Panc1 (cell line): ENCODE data around the gene DSCAM. TPM values are rescaled to one million over a fixed set of nuclear protein-coding genes. Genes with fewer than 3 reads are reported as not detected.

Experiments
- ATAC-seq: fragments of 200-7000 bp; cut with Tn5 transposase; 2 replicates; pipeline ENCODE4 v1.9.1; 2020; ENCODE audit warnings: mild to moderate bottlenecking, moderate library complexity
- BruUV-seq: library from RNA; stranded (reverse); fragments of 400-500 nt; replicated peaks from 2 replicates; lab custom pipeline; 2021; lab: Mats Ljungman, UMichigan
- CTCF ChIA-PET: fragments of 300-600 bp; sonication (Branson Sonifier 250); formaldehyde crosslinking; loops from one replicate; lab custom pipeline; 2022; ENCODE audit warnings: antibody characterized with exemption; lab: Charles Lee
- POLR2A ChIA-PET: fragments of 300-600 bp; sonication (Branson Sonifier 250); formaldehyde crosslinking; loops from one replicate; lab custom pipeline; 2022; ENCODE audit warnings: antibody characterized with exemption; lab: Charles Lee
- DNase-seq: peaks from one replicate; pipeline ENCODE4 v3.0.0-alpha.2; 2010; ENCODE audit warnings: low read depth, low spot score
- H3K27ac ChIP-seq: 2 replicates; pipeline ENCODE4 v1.5.1; 2011; ENCODE audit warnings: mild to moderate bottlenecking, low read length, inconsistent platforms
- H3K27me3 ChIP-seq: fragments of 200-500 bp; sonication (Bioruptor generic); 2 replicates; pipeline ENCODE4 v1.6.0; 2014; ENCODE audit warnings: low read length, inconsistent platforms; ENCODE audit not compliant: control insufficient read depth, insufficient read depth
- H3K36me3 ChIP-seq: fragments of 200-500 bp; sonication (Bioruptor generic); 2 replicates; pipeline ENCODE4 v1.5.1; 2014; ENCODE audit warnings: inconsistent platforms, mild to moderate bottlenecking, low read length, moderate library complexity; ENCODE audit not compliant: control insufficient read depth, insufficient read depth
- H3K4me1 ChIP-seq: 2 replicates; pipeline ENCODE4 v1.5.1; 2011; ENCODE audit warnings: inconsistent platforms, mild to moderate bottlenecking, low read length, moderate library complexity; ENCODE audit not compliant: control insufficient read depth, insufficient read depth
- H3K4me3 ChIP-seq, 2 experiments: 2 replicates each; pipeline ENCODE4 v1.5.1; 2011 to 2012; ENCODE audit warnings: low read depth in 2 of 2, low read length in 2 of 2, mild to moderate bottlenecking in 2 of 2, inconsistent platforms in 1 of 2, moderate library complexity in 1 of 2
- H3K9me3 ChIP-seq: fragments of 200-500 bp; sonication (Bioruptor generic); 2 replicates; pipeline ENCODE4 v1.5.1; 2014; ENCODE audit warnings: low read depth, mild to moderate bottlenecking, inconsistent platforms, low read length, moderate library complexity; ENCODE audit not compliant: control insufficient read depth, insufficient read depth
- POLR2AphosphoS5 ChIP-seq: IDR thresholded peaks from 2 replicates; pipeline ENCODE4 v1.6.1; 2012; ENCODE audit warnings: mild to moderate bottlenecking, low read depth, low read length, moderate library complexity
- REST ChIP-seq, 2 experiments: IDR thresholded peaks; 2 replicates each; pipeline ENCODE4 v1.6.1; 2011 to 2012; ENCODE audit warnings: low read depth in 2 of 2, control low read depth in 1 of 2, low read length in 1 of 2, mild to moderate bottlenecking in 1 of 2, moderate library complexity in 1 of 2; ENCODE audit not compliant: insufficient read depth in 1 of 2
- SIN3A ChIP-seq: IDR thresholded peaks from 2 replicates; pipeline ENCODE4 v1.6.1; 2012; ENCODE audit warnings: low read depth, mild to moderate bottlenecking, low read length, moderate library complexity, borderline replicate concordance; ENCODE audit not compliant: insufficient read depth
- TCF7L2 ChIP-seq: IDR thresholded peaks from 2 replicates; pipeline ENCODE4 v1.6.1; 2011; ENCODE audit warnings: mild to moderate bottlenecking, low read depth, low read length, inconsistent platforms
- in situ Hi-C: cut with HindIII; loops from 2 replicates; pipeline ENCODE4 v1.10.0; 2016; ENCODE audit warnings: low sequenced_read_pairs, low pct_unique_long_range_greater_than_20kb
- intact Hi-C: fragments of 100-400 bp; cut with micrococcal nuclease; formaldehyde crosslinking; loops from one replicate; pipeline ENCODE4 v1.10.0; 2022; ENCODE audit not compliant: unreplicated experiment
- total RNA-seq: library from RNA; stranded (reverse); gene quantifications from one replicate; pipeline ENCODE4 v1.2.1, GENCODE V29; 2021; ENCODE audit not compliant: unreplicated experiment
- TF ChIP-seq, protein P1 (sequence below): fragments of 450-650 bp; IDR thresholded peaks from 2 replicates; pipeline ENCODE4 v1.5.1; 2017; ENCODE audit warnings: mild to moderate bottlenecking

DSCAM gene
- total RNA-seq, 1 experiment from 2014 or later, result not detected

- intact Hi-C loops, result no loop called here
- Histone ChIP-seq H3K27me3 (no peaks in the 10 kb centered on the region), H3K9me3 (no peaks in the 10 kb centered on the region), H3K27ac (no peak overlapping the region), H3K36me3 (no peaks in the 10 kb centered on the region), H3K4me3 (no peak overlapping the region), H3K4me1 (no peaks in the 10 kb centered on the region)
- ChIA-PET POLR2A (no interaction called here), CTCF (no interaction called here)
- no peak for ATAC-seq
- BruUV-seq, result no TSS peak
- in situ Hi-C loops, result no loop called here
- DNase-seq, result no peak
- TF ChIP-seq REST (IDR thresholded peaks at IDR 0.05; ENCODE audit: insufficient read depth in 1 of 2, low read depth in 2 of 2, low read length in 1 of 2) (no peak), POLR2AphosphoS5 (no peak), TCF7L2 (no peak), SIN3A (no peak)
- TF ChIP-seq, protein P1, sequence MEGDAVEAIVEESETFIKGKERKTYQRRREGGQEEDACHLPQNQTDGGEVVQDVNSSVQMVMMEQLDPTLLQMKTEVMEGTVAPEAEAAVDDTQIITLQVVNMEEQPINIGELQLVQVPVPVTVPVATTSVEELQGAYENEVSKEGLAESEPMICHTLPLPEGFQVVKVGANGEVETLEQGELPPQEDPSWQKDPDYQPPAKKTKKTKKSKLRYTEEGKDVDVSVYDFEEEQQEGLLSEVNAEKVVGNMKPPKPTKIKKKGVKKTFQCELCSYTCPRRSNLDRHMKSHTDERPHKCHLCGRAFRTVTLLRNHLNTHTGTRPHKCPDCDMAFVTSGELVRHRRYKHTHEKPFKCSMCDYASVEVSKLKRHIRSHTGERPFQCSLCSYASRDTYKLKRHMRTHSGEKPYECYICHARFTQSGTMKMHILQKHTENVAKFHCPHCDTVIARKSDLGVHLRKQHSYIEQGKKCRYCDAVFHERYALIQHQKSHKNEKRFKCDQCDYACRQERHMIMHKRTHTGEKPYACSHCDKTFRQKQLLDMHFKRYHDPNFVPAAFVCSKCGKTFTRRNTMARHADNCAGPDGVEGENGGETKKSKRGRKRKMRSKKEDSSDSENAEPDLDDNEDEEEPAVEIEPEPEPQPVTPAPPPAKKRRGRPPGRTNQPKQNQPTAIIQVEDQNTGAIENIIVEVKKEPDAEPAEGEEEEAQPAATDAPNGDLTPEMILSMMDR, result no peak
Observed at GRCh38 chr21:40671716-40672115, 175.2 kb downstream of the DSCAM start.

- no peaks in the 10 kb centered on the region for H3K27me3 ChIP-seq
- no TSS peak for BruUV-seq
- no peak overlapping the region for H3K4me3 ChIP-seq
- no peaks in the 10 kb centered on the region for H3K9me3 ChIP-seq
- CTCF ChIA-PET, result no interaction called here
- H3K4me1 ChIP-seq, result no peaks in the 10 kb centered on the region
- in situ Hi-C loops, result no loop called here
- intact Hi-C loops, result no loop called here
- DNase-seq, result no peak
- POLR2A ChIA-PET, result no interaction called here
- no peak overlapping the region for H3K27ac ChIP-seq
- TF ChIP-seq POLR2AphosphoS5 (no peak), SIN3A (no peak), REST (IDR thresholded peaks at IDR 0.05; ENCODE audit: insufficient read depth in 1 of 2, low read depth in 2 of 2, low read length in 1 of 2) (no peak)
- TF ChIP-seq, protein P1, result no peak
- ATAC-seq, result no peak
- H3K36me3 ChIP-seq, result no peaks in the 10 kb centered on the region
Observed at GRCh38 chr21:40668555-40669275, 178.2 kb downstream of the DSCAM start.
